ENCODE measurements around the gene IL15.

DNA sequence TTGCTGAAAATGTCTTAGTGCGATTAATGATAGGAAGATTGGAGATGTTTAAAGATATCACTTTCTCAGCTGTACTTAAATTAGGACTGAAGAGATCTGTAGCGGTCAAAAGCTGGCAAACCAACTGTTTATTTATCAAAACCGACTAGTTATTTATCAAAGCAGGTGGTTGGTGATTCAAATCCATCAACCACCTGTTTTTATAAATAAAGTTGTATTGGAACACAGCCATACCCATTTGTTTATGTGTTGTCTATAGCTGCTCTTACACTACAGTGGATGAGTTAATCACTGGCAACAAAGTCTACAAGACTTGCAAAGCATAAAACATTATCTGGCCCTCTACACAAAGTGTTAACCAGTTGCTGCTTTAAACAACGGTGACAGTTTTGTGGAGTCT lies 76.8 kb downstream of the IL15 start:
- TF ChIP-seq CTCF (IDR thresholded peaks at IDR 0.05) (no peak), POLR2A (IDR thresholded peaks at IDR 0.05) (no peak)
